SK-N-SH (cell line): Measurements from ENCODE around the gene SLAMF8. TPM values are rescaled to one million over a fixed set of nuclear protein-coding genes. Genes with fewer than 3 reads are reported as not detected.

Source experiments
- CTCF ChIA-PET: fragments of 300-600, 350-600 bp; formaldehyde crosslinking; extraction: SDS; loops from one replicate; lab custom pipeline; 2021; lab: Yijun Ruan, JAX
- POLR2A ChIA-PET: fragments of 350-600 bp; sonication (Branson Sonifier 250); formaldehyde crosslinking; extraction: SDS; loops from one replicate; lab custom pipeline; 2020; ENCODE audit warnings: antibody characterized with exemption, inconsistent platforms; lab: Yijun Ruan, JAX
- DNase-seq: peaks from one replicate; pipeline ENCODE4 v3.0.0; 2012
- H2AFZ ChIP-seq: fragments of 200-600 bp; sonication (generic); 2 replicates; pipeline ENCODE4 v1.8.1; 2016; ENCODE audit warnings: antibody characterized with exemption, mild to moderate bottlenecking, low read depth
- H3F3A ChIP-seq: fragments of 200-600 bp; sonication (generic); replicated peaks from 2 replicates; pipeline ENCODE3; 2016; ENCODE audit warnings: antibody characterized with exemption, mild to moderate bottlenecking; ENCODE audit not compliant: insufficient read depth
- H3K27ac ChIP-seq, 2 experiments: fragments of 200-500 bp in 1 of 2; fragments of 200-600 bp in 1 of 2; sonication (Bioruptor generic) in 1 of 2; sonication (generic), shearing (Covaris generic) in 1 of 2; 2 replicates each; pipeline versions ENCODE4 v1.5.1 to v1.6.1; 2014 to 2016; ENCODE audit warnings: low read depth in 2 of 2, inconsistent platforms in 1 of 2, low read length in 1 of 2, mild to moderate bottlenecking in 1 of 2, mixed read lengths in 1 of 2
- H3K27me3 ChIP-seq: fragments of 200-600 bp; sonication (generic), shearing (Covaris generic); 2 replicates; pipeline ENCODE4 v1.6.1; 2016; ENCODE audit warnings: mixed run types; ENCODE audit not compliant: insufficient read depth
- H3K36me3 ChIP-seq, 2 experiments: fragments of 200-500 bp in 1 of 2; fragments of 200-600 bp in 1 of 2; sonication (Bioruptor generic) in 1 of 2; sonication (generic) in 1 of 2; replicated peaks in 1 of 2; 2 replicates each; pipeline versions ENCODE3 to v1.5.1; 2014 to 2016; ENCODE audit warnings: low read length in 1 of 2, mild to moderate bottlenecking in 1 of 2; ENCODE audit not compliant: insufficient read depth in 2 of 2, control insufficient read depth in 1 of 2
- H3K4me1 ChIP-seq, 2 experiments: fragments of 200-500 bp in 1 of 2; fragments of 200-600 bp in 1 of 2; sonication (Bioruptor generic) in 1 of 2; sonication (generic), shearing (Covaris generic) in 1 of 2; 2 replicates each; pipeline versions ENCODE4 v1.5.1 to v1.6.1; 2014 to 2016; ENCODE audit warnings: low read depth in 1 of 2, low read length in 1 of 2, mixed run types in 1 of 2; ENCODE audit not compliant: insufficient read depth in 2 of 2, control insufficient read depth in 1 of 2
- H3K4me2 ChIP-seq: fragments of 200-600 bp; sonication (generic), shearing (Covaris generic); 2 replicates; pipeline ENCODE4 v1.6.1; 2017; ENCODE audit warnings: mixed run types
- H3K4me3 ChIP-seq, 2 experiments: fragments of 200-500 bp in 1 of 2; fragments of 200-600 bp in 1 of 2; sonication (Bioruptor generic) in 1 of 2; sonication (generic), shearing (Covaris generic) in 1 of 2; 2 replicates each; pipeline versions ENCODE4 v1.5.1 to v1.8.1; 2014 to 2016; ENCODE audit warnings: low read depth in 2 of 2, inconsistent platforms in 1 of 2, low read length in 1 of 2, mild to moderate bottlenecking in 1 of 2, mixed read lengths in 1 of 2, moderate library complexity in 1 of 2
- H3K79me2 ChIP-seq: fragments of 200-600 bp; sonication (generic); 2 replicates; pipeline ENCODE4 v1.8.1; 2017; ENCODE audit warnings: mild to moderate bottlenecking; ENCODE audit not compliant: insufficient read depth
- H3K9ac ChIP-seq: fragments of 200-600 bp; sonication (generic); 2 replicates; pipeline ENCODE4 v1.6.1; 2017; ENCODE audit warnings: mixed run types
- H3K9me2 ChIP-seq: fragments of 200-600 bp; sonication (generic); 2 replicates; pipeline ENCODE4 v1.6.1; 2017; ENCODE audit warnings: mixed run types
- H3K9me3 ChIP-seq: fragments of 200-600 bp; sonication (generic); 2 replicates; pipeline ENCODE4 v1.6.1; 2017; ENCODE audit warnings: mixed run types, mild to moderate bottlenecking, moderate library complexity
- H4K20me1 ChIP-seq: fragments of 200-600 bp; sonication (generic); 2 replicates; pipeline ENCODE4 v1.6.1; 2017; ENCODE audit warnings: mild to moderate bottlenecking, mixed run types; ENCODE audit not compliant: insufficient read depth
- CTCF ChIP-seq: fragments of 200-600 bp; sonication (generic); IDR thresholded peaks from 2 replicates; pipeline ENCODE4 v1.6.1; 2017; ENCODE audit warnings: antibody characterized with exemption, mild to moderate bottlenecking, moderate library complexity
- EP300 ChIP-seq, 2 experiments: IDR thresholded peaks; 2 replicates each; pipeline versions ENCODE4 v1.4.0 to v1.6.1; 2012; ENCODE audit warnings: borderline replicate concordance in 1 of 2, low read depth in 1 of 2, low read length in 1 of 2
- EZH2phosphoT487 ChIP-seq: fragments of 200-600 bp; sonication (generic); IDR thresholded peaks from 2 replicates; pipeline ENCODE4 v1.6.1; 2017; ENCODE audit warnings: low read depth, mixed run types, mild to moderate bottlenecking, antibody characterized with exemption, moderate library complexity, borderline replicate concordance
- GABPA ChIP-seq: IDR thresholded peaks from 2 replicates; pipeline ENCODE4 v1.4.0; 2012; ENCODE audit warnings: low read depth, mild to moderate bottlenecking
- GATA2 ChIP-seq: sonication (generic); formaldehyde crosslinking; IDR thresholded peaks from 2 replicates; pipeline ENCODE4 v1.5.0; 2020; ENCODE audit warnings: mild to moderate bottlenecking, missing genetic modification reagents
- JUND ChIP-seq: IDR thresholded peaks from 2 replicates; pipeline ENCODE4 v1.4.0; 2012
- MAX ChIP-seq: IDR thresholded peaks from 2 replicates; pipeline ENCODE4 v1.4.0; 2012; ENCODE audit warnings: low read depth
- MEF2A ChIP-seq: IDR thresholded peaks from 2 replicates; pipeline ENCODE4 v1.4.0; 2012; ENCODE audit warnings: low read depth, borderline replicate concordance
- NFIC ChIP-seq: IDR thresholded peaks from 2 replicates; pipeline ENCODE4 v1.4.0; 2012; ENCODE audit warnings: borderline replicate concordance
- NRF1 ChIP-seq: IDR thresholded peaks from 2 replicates; pipeline ENCODE4 v1.6.1; 2012; ENCODE audit warnings: low read depth, mild to moderate bottlenecking, low read length
- RAD21 ChIP-seq: IDR thresholded peaks from 2 replicates; pipeline ENCODE4 v1.6.1; 2012; ENCODE audit warnings: mild to moderate bottlenecking, low read length
- RCOR1 ChIP-seq: fragments of 150-350 bp; IDR thresholded peaks from 2 replicates; pipeline ENCODE4 v1.6.1; 2017; ENCODE audit warnings: antibody characterized with exemption, low read length
- REST ChIP-seq: IDR thresholded peaks from 2 replicates; pipeline ENCODE4 v1.6.1; 2012; ENCODE audit warnings: mild to moderate bottlenecking, low read depth, low read length, moderate library complexity
- SMC3 ChIP-seq: IDR thresholded peaks from 2 replicates; pipeline ENCODE4 v1.6.1; 2012; ENCODE audit warnings: low read depth, low read length, improper control_type of control experiment
- TCF12 ChIP-seq: IDR thresholded peaks from 2 replicates; pipeline ENCODE4 v1.4.0; 2012
- ZBTB33 ChIP-seq: IDR thresholded peaks from 2 replicates; pipeline ENCODE4 v1.4.0; 2012; ENCODE audit warnings: low read depth, borderline replicate concordance
- WGBS: methylation state at CpG from one replicate; pipeline ENCODE4 v1.1.6; 2017; ENCODE audit warnings: low lambda C conversion rate; 5-methylcytosine and 5-hydroxymethylcytosine counted together
- polyA plus RNA-seq, 3 experiments: library from polyadenylated mRNA; depleted of rRNA; stranded (reverse); fragments of >200 nt; gene quantifications; 2 replicates each; pipeline ENCODE4 v1.2.3, GENCODE V29; 2012

Gene SLAMF8
- polyA plus RNA-seq, 1 of the 3 experiments (the other 2 are of a cell fraction) = not detected

- Histone ChIP-seq H3K9ac (no peak overlapping the region), H4K20me1 (no peaks in the 10 kb centered on the region), H3F3A (no peaks in the 10 kb centered on the region), H3K4me3 (no peak overlapping the region), H3K27ac (no peak overlapping the region), H3K36me3 (no peaks in the 10 kb centered on the region), H3K4me2 (no peak overlapping the region), H3K9me3 (no peaks in the 10 kb centered on the region), H3K27me3 (peaks cover 10% of the 10 kb centered on the region; the same call in 1 of the 2 replicates), H3K4me1 (no peaks in the 10 kb centered on the region), H3K79me2 (no peaks in the 10 kb centered on the region), H2AFZ (no peak overlapping the region), H3K9me2 (no peaks in the 10 kb centered on the region)
- TF ChIP-seq RAD21 (peak; percentile 88), MAX (peak; percentile 74), CTCF (peak; percentile 87), SMC3 (peak; percentile 95), RCOR1 (no peak), TCF12 (peak; percentile 35; the same call in 1 of the 2 replicates), EZH2phosphoT487 (no peak)
- ChIA-PET POLR2A (interaction anchor here (1.8 kb wide), 1 partner anchor 92 kb away, joined by 6 read pairs; no protein-coding TSS in a partner anchor), CTCF (interaction anchor here (0.6 to 23.5 kb wide), 50 partner anchors 8 to 809 kb away, joined by 3 to 533 read pairs (median 6); partner anchors contain the start of genes DUSP23, IGSF9, PIGM and SLAMF8)
- DNase-seq = peak; percentile 72
- 0% methylated on average over 2 of the region's 2 CpGs for WGBS
Observed at GRCh38 chr1:159798893-159799292, 27.8 kb upstream of the SLAMF8 start.

GRCh38 chr1:159799446-159799985 is 27.2 kb upstream of the SLAMF8 start:
- Histone ChIP-seq H3K79me2 (no peaks in the 10 kb centered on the region), H3K9ac (no peak overlapping the region), H3K4me1 (no peaks in the 10 kb centered on the region; a peak in 1 of 4 replicates), H3K4me3 (no peak overlapping the region), H3K9me2 (no peaks in the 10 kb centered on the region), H3K4me2 (no peak overlapping the region), H4K20me1 (no peaks in the 10 kb centered on the region), H2AFZ (no peak overlapping the region), H3K9me3 (no peaks in the 10 kb centered on the region), H3F3A (no peaks in the 10 kb centered on the region), H3K27me3 (peaks cover 8% of the 10 kb centered on the region; the same call in 1 of the 2 replicates), H3K36me3 (no peaks in the 10 kb centered on the region), H3K27ac (no peak overlapping the region)
- ChIA-PET POLR2A (interaction anchor here (1.8 kb wide), 1 partner anchor 91 kb away, joined by 6 read pairs; no protein-coding TSS in a partner anchor), CTCF (interaction anchor here (0.6 to 23.5 kb wide), 49 partner anchors 8 to 808 kb away, joined by 3 to 533 read pairs (median 6); partner anchors contain the start of genes DUSP23, IGSF9, PIGM and SLAMF8)
- DNase-seq = no peak
- 99% methylated on average over 4 of the region's 4 CpGs for WGBS
- TF ChIP-seq SMC3 (no peak), EZH2phosphoT487 (no peak), ZBTB33 (no peak), RCOR1 (no peak), EP300 (IDR thresholded peaks at IDR 0.05; ENCODE audit: borderline replicate concordance in 1 of 2, low read depth in 1 of 2, low read length in 1 of 2) (no peak), CTCF (no peak), MEF2A (no peak), GABPA (no peak), NFIC (no peak), JUND (no peak), GATA2 (CRISPR knock-in tag) (no peak), NRF1 (no peak), REST (no peak)
